Fibroblast of skin of back (primary cell): ENCODE results near the gene KCNJ2.

ENCODE experiments used
- DNase-seq: peaks from one replicate; pipeline ENCODE4 v3.0.0-alpha.2; 2013

The KCNJ2 gene

DNA sequence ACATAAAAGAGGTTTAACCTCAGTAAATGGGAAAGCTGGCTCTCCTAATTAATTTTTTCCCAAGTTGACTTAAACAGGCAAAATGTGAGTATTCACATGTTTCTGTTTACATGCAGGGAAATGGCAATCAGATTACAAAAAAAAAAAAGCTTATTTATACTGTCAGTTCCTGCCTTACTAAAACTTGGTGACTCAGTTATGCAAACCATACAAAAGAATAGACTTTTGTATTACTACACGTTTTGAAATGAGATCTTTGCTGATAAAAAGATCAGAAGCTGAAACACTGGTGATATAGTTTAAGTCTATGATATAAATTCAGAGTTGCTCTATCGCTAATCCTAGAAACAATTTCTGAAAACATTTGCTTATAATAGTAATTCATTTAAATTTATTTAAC is 9.4 kb upstream of the KCNJ2 start:
- no peak for DNase-seq

GRCh38 chr17:70161519-70161918 is 7.8 kb upstream of the KCNJ2 start:
- DNase-seq, result no peak

DNA sequence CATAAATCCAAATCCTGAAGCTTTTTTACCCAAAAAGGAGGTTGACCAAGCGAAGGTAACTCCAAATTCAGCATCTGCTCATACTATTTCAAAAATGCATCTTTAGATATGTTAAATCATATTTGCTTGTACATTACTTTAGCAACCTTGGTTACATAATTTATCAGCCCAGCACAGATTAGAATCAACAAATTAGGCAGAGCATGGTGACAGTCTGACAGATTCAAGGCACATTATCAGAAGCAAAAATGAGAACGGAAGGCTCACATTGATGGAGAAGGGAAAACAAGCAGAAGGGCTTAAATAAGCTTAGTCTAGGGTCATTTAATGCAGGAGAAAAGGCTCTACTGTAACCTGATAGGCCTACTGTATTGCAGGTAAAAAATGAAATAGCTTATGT is 3.9 kb upstream of the KCNJ2 start:
- no peak for DNase-seq

DNA sequence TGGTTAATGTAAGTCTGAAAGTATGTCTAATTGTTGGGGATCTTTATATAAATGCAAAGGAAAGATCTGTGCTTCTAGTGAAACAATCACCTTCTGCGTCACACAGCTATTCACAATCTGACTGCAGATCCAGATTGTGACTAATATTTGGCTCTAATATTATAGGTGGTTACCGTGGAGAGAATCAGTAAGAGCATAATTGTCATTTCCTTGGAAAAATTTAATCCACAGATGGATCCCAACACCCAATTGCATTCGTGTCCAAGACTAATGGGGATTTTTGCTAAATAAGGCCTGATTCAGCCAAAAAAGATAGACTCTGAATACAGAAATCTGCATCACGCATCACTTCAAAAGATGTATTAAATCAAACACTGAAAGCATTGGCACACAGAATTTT is 2.7 kb upstream of the KCNJ2 start:
- no peak for DNase-seq

GRCh38 chr17:70168044-70168976 is 1.0 kb upstream of the KCNJ2 start:
- peak; percentile 58 for DNase-seq

DNA sequence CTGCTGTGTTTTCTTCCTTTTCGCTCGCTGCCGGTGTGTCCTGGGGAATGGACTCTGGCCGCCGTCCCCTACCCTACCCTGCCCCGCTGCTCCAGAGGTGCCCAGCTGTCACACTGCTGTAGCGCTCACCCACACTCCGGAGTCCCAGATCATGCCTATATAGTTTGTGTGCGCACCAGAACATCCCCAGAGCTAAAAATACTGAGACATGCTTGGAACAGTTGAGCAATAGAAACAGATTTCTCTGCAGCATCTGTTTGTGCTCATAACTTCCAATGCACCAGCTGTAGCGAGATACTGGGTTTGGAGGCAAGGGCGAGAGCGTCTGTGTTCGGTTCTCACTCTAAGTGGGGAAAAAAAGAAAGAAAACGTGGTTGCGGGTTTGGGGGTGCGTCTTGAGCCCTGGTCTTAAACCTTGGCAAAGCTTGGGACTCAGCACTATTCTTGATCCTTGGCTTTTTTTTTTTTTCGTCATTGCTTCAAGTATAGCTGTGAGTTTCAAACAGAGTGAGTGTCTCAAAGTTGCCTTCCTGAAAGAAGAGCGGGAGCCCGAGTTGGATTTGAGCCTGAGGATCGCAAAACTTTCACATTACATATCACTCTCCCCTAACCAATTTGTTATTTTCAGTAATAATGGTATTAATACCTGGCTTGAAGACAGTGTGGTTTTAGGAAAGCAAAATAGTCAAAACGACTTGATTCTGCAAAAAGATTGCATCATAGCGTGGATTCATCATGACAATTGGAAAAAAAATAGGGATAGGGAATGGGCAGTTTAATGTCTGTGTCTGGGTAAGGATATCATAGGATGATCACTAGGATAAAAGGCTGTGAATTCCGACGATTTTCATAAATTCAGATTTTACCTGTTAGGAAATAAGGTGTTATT is 621 bp downstream of the KCNJ2 start:
- peak; percentile 6 for DNase-seq

GRCh38 chr17:70171159-70171558 is 1.8 kb downstream of the KCNJ2 start:
- DNase-seq, result no peak

DNA sequence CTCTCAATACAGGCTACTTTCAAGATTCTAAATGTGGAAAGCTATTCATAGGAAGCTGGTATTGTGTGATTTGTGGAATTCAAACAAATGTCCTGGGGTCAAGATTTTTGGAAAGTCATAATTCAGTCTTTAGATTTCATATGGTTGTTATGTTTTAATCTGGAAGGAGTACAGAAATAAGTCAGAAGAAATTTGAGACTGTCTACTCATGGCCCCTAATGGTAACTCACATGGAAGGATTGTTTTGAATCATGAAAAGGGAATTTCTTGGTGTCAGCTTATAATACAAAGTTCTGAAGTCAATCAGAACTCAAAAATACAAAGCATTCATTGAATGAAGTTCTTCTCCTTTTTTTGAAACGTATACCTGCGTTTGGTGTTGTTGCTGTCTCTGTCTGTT is 3.1 kb downstream of the KCNJ2 start:
- peak; percentile 26 for DNase-seq

DNA sequence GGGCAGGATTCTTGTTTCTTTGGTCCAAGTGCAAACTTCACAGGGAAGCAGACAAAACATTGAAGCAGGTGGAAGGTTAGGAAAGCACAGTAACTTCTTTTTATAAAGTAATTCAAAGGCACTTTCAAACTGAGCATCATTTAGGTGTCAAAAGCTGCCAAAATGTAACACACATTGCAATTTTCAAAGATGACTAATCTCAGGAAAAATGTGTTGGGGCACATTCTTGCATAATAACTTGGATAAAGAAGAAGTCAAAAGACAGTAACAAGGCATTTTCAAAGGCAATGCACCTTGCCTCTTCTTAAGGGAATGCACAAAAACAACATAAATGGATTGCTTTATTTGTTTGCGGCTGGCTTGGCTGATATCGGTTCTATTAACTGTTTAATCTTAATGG is 3.6 kb downstream of the KCNJ2 start:
- peak; percentile 30 for DNase-seq

GRCh38 chr17:70173681-70174080 is 4.3 kb downstream of the KCNJ2 start:
- no peak for DNase-seq

GRCh38 chr17:70181376-70181775 is 12.0 kb downstream of the KCNJ2 start:
- no peak for DNase-seq

- DNase-seq, result no peak
These were observed 12.5 kb downstream of the KCNJ2 start for GRCh38 chr17:70181866-70182265.

- DNase-seq, result no peak
These were observed 14.2 kb downstream of the KCNJ2 start for GRCh38 chr17:70183508-70183907.

GRCh38 chr17:70184207-70184606 is 14.9 kb downstream of the KCNJ2 start:
- no peak for DNase-seq

DNA sequence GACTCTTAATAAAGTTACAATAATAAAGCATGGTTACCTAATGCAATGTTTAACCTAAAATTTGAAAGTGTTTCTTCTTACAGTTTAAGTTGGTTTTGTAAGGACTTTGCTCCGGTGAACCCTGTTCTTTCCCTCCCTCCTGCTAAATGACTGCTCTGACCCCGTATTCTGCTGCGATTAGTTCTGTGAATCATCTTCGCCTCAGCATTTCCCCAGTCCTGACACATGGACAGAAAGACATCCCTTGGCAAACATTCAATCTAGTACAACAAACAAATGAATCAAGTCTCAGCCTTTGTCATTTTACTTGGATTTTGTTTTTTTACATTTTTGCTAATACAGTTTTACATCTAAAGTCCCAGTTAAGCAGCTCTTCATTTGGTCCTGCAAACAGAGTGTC is 15.4 kb downstream of the KCNJ2 start:
- DNase-seq, result peak; percentile 71

- DNase-seq, result no peak
These were observed 16.0 kb downstream of the KCNJ2 start for GRCh38 chr17:70185285-70185684.

- DNase-seq, result peak; percentile 53
These were observed 18.1 kb downstream of the KCNJ2 start for GRCh38 chr17:70187383-70187782.

GRCh38 chr17:70190959-70191805 is 21.9 kb downstream of the KCNJ2 start:
- DNase-seq, result no peak

DNA sequence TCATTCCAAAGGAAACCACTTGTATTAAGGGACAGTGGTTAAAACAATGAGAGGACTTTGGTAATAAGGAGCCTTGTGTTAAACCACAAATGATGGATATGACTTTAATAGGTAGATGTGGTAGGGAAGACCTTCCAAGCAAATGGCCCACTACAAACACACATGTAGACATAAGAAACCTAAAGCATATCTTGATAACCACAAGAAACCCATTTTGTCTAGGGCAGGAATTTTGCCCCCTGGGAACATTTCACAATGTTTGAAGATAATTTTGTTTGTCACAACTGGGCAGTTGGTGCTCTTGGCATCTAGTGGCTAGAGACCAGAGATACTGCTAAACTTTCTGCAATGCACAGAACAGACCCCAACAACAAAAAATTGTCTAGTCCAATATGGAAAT is 25.8 kb downstream of the KCNJ2 start:
- DNase-seq, result no peak

DNA sequence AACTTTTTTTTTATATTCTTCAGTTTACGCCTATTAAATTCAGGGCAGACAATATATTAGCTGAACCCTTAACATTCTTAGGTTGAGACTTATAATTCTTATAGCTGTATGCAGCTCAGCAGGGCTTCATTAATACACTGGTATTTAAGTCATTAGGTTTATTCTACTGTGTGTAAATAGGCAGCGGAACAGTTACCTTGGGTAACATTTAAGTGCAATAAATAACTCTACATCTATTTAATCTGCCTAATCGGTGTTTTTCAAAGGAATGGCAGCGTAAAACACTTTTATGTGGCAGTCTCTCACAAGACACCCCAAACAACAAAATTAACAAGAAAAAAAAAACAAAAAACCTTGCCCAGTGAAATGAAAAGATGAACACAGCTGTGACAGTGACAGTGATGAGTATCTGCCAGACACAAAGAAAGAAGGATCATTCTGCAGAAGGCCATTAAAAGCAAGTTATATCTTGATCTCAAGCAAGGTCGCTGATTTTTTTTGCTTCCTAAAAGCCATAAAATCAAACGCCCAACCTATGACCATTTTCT is 32.6 kb downstream of the KCNJ2 start:
- DNase-seq, result no peak

- DNase-seq, result no peak
These were observed 33.5 kb downstream of the KCNJ2 start for GRCh38 chr17:70202840-70203239.

GRCh38 chr17:70204431-70204830 is 35.1 kb downstream of the KCNJ2 start:
- no peak for DNase-seq
